Kidney tubule cell (primary cell): ENCODE measurements around the gene SULF2.

Experiments
- DNase-seq: peaks from one replicate; pipeline ENCODE4 v3.0.0-alpha.2; 2018; ENCODE audit warnings: low spot score

The SULF2 gene

DNA sequence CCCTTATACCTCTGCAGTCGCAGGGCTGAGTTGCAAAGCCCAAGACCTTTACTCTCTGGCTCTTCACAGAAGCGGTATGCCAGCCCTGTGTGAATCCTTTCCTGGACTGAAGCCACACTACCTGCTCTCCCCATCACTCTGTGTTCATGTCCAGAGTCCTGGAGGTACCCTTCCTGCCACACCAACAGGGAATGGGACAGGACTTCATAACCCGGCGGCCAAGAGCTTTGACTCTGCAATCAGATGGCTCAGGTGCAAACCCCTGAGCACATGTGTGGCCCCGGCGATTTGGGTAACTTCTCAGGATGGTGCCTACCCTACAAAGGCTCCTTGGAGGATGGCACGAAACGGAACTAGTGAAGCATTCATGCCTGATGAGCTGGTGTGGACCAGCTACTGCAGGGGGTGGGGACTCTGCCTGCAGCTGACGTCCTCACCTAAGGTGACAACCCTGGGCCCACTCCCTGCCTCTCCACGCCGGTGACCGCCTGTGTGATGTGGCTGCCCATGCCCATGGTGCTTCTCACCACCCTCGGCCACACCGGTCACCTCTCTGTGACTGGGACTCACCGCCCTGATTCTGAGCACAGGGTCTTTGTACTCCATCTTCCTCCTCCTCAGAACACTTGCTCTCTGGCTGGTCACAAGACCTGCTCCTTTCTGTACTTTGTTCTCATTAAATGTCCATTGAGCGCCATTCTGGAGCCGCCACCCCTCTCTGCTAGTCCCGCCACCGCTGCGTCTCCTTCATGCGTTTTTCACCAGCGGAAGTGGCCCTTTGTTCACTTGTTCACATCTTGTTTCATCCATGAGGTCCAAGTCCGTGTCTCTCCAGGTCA, 116.7 kb downstream of the SULF2 start:
- no peak for DNase-seq

DNA sequence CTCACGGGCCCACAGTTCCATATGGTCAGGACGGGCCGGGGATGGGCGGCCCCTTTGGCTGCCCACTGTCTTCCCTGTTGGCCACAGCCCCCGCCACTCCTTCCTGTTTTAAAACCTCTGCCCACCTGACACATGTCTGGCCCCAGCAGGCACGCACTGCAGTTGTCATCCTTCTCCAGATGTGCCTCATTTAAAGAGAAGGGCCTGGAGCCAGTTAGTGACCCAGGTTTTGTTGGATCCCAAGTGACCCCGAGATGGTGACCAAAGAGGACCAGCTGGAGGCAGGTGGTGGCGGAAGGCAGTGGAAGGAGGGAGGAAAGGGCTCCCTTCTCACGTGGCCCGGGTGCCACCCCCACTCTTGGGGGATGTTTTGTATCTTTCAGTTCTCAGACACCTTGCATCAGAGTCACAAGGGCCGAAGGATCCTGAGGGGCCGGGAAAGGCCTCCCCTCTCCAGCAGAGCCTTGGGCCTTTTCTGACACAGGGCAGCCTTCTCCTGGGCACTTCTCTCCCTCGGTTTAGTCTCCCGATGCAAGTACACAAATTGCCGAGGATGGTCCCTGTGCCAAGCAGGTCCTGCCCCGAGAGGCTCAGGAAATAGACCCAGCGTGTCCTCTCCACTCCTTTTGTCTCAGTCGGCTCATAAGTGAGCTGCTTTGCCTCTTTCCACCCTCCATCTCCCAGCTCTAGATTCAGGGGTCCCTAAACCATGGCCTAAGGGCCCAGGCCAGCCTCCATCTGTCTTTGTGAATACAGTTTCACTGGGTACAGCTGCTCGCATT, 117.6 kb downstream of the SULF2 start:
- no peak for DNase-seq

DNA sequence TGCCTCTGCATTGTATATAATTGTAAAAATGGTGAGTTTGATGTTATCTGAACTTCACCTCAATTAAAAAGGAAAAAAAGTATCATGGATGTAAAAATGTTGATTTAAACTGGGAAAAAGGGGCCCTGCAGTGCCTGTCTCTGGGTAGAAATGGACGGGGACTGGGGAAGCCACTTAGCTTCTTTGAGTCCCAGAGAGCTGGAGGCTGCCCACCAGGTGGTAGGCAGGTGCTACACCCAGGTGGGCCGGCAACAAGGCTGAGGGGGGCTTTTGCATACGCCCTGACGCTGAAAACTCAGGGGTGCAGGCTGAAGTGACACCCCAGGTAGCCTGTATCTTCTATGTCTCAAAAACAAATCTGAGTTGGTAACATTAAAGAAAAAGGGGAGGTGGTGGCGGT, 118.2 kb downstream of the SULF2 start:
- DNase-seq = no peak

- DNase-seq = no peak
Observed at GRCh38 chr20:47666304-47666703, 119.0 kb downstream of the SULF2 start.

DNA sequence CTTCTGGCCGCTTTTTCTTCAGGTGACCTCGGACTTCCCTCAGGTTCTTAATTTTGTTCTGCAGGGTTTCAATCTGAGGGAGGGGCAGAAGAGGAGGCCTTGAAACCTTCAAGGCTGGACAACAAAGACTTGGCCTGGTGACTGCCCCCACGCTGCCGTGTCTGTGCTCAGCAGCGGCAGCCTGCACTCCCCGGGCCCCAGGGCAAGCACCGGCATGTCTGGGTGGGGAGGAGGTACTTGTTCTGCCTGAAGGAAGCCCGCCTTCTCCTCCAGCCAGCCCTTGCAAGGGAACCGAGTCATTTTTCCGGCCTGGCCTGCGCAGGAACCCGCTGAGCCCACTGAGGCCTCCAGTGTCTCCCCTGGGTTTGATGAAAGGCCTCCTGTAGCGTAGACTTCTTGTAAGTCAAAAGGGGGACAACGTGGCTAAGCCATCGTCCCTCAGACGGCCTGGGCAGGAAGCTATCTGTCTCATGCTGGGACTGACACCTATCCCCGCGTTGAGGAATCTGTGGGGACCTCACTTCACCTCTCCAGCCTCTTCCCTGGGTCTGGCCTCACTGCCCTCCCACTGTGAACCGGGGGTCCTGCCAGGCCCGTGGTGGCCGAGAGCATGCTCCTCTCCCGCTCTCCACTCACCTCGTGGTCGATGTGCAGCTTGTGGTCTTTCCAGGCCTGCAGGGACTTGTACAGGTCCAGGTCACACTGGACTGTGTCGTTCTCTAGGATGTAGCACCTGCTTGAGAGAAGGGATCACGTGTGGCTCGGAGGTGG, 119.9 kb downstream of the SULF2 start:
- DNase-seq = no peak

DNA sequence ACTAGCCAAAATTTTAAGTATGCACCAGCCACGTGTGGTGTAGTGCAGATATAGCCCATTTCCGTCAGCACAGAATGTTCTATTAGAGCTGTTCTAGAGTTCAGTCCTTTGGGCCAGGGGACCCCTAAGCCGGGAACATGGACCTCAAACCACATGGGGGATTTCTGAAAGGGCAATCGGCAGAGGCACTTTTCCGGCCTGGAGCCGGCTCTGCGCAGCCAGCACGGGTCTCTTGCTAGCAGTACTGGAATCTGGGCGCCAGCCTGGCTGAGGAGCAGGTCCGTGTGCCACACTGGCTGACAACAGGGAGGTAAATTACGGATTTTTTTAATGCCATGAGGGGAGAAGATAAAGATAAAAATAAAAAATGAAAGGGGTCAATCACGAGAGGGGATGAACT, 120.5 kb downstream of the SULF2 start:
- no peak for DNase-seq

DNA sequence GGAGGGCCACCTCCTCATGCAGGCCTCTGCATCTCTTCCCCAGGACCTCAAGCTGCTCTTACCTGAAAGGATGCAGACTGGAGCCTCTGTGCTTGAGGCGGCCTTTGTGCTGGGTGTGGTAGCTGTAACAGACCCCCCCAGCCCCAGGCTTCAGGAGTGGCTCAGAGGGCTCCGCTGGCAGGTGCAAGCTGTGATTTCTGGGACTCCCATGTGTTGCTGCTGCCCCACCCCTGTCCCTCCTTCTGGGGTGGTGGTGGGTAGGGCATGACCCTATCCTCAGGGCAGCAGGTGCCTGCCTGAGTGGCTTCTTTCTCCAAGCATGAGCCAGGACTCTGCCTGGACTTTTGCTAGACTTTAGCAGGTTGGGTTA, 121.2 kb downstream of the SULF2 start:
- DNase-seq = no peak

GRCh38 chr20:47663354-47664067, 121.8 kb downstream of the SULF2 start:
- DNase-seq = peak; percentile 78

DNA sequence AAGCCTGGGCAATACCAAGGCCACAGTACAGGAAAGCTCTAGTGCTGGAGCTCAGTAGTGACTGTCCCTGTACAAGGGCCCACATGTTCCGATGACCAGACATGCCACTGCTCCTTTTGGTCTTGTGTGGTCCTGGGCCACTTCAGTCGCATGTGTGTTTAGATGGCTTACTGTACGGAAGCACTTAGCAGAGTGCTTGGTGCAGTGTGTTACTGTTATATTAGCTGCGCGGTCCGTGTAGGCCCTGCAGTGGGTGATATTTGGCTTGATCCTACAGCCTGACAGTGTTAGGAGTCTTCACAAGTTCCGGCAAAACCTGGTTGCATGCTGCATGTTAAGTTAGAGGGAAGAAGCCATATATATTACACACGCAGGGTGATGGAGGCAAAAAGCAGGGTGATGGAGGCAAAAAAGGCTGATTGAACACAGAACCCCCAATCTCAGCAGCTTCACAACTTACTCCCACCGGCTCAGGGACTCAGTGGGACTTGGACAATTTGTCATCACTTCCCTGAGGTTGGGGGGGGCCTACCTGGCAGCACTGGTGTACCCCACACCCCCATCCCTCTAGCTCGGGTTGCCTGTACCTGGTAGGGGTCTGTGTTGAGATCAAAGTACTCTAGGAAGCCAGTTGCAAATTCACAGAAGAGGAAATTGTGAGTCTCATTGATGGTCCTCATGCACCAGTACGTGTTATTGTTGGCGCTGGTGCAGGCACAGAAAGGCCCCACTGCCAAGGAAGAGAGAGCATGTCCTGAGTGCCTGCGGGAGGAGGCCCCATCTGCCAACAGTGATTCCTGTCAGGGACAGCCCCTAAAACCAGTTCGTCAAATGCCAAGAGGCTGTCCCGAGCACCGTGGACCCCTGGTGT, 122.6 kb downstream of the SULF2 start:
- DNase-seq = no peak

GRCh38 chr20:47661714-47662113, 123.6 kb downstream of the SULF2 start:
- DNase-seq = no peak

GRCh38 chr20:47660983-47661700, 124.1 kb downstream of the SULF2 start:
- DNase-seq = no peak

- no peak for DNase-seq
Observed at GRCh38 chr20:47660602-47660905, 124.7 kb downstream of the SULF2 start.

- DNase-seq = no peak
Observed at GRCh38 chr20:47659904-47660601, 125.2 kb downstream of the SULF2 start.

DNA sequence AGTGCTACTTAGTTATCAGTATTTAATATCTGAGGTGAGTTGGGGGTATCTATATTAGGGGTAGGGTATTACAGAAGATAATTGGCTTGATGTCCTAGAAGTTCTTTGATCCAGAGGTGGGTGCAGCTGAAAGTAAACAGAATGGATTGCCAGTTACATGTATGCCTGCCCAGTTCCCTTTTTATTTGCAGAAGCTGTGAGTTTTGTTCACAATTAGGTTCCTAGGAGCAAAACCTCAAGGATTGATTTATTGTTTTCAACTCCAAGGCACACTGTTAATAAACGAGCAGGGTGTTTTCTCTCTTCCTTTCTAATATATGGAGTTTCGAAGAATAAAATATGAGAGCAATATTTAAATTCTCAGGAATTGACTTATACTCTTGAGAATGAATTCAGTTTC, 129.0 kb downstream of the SULF2 start:
- no peak for DNase-seq

DNA sequence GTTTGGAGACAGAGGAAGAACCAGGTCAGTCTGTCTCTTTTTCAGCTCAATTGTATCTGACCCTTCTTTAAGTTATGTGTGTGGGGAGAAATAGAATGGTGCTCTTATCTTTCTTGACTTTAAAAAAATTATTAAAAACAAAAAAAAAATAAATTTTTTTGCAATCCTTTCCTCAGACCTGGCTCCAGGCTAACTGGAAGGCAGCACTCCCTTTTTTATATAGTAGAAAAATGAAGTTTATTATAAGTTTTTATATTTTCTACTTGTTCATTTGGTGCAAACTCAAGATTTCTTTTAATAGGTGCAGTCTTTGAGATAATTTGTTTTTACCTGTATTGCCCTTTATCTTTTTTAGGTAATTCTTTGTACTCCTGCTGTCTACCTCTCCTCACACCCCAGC, 129.6 kb downstream of the SULF2 start:
- no peak for DNase-seq

DNA sequence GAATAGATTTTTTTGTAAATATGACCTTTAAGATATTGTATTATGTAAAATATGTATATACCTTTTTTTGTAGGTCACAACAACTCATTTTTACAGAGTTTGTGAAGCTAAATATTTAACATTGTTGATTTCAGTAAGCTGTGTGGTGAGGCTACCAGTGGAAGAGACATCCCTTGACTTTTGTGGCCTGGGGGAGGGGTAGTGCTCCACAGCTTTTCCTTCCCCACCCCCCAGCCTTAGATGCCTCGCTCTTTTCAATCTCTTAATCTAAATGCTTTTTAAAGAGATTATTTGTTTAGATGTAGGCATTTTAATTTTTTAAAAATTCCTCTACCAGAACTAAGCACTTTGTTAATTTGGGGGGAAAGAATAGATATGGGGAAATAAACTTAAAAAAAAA, 130.9 kb downstream of the SULF2 start:
- no peak for DNase-seq

- DNase-seq = no peak
Observed at GRCh38 chr20:47653869-47654268, 131.4 kb downstream of the SULF2 start.

GRCh38 chr20:47652794-47653193, 132.5 kb downstream of the SULF2 start:
- no peak for DNase-seq

- no peak for DNase-seq
Observed at GRCh38 chr20:47652301-47652700, 133.0 kb downstream of the SULF2 start.

DNA sequence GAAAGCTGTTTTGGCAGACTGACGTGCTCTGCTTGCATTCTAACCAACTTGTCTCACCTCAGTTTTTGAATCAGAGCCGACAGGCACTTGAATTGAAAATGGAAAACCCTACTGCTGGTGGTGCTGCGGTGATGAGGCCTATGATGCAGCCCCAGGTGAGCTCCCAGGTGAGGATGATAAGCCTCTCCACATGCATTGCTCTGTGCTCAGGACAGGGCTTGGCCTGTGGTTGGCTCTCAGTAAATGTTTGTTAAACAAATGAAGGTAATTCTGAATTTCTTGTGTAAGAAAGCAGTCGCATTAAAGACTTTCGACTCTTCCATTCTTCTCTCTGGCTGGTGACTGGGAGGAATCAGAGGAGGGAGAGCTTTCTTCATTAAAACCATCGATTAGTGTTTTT, 136.3 kb downstream of the SULF2 start:
- DNase-seq = no peak
